GM12865 (cell line): ENCODE data around the gene CDH13.

Experiments
- DNase-seq: peaks from one replicate; pipeline ENCODE4 v3.0.0; 2010; ENCODE audit warnings: low read depth
- H3K4me3 ChIP-seq: 2 replicates; pipeline ENCODE4 v1.5.1; 2011; ENCODE audit warnings: mild to moderate bottlenecking, low read depth, low read length, control low read depth
- TF ChIP-seq, protein P1 (sequence below): IDR thresholded peaks from 2 replicates; pipeline ENCODE4 v1.5.1; 2011; ENCODE audit warnings: low read length, control low read depth, low read depth, inconsistent platforms; ENCODE audit not compliant: insufficient read depth; ENCODE audit errors: missing control alignments

The CDH13 gene

DNA sequence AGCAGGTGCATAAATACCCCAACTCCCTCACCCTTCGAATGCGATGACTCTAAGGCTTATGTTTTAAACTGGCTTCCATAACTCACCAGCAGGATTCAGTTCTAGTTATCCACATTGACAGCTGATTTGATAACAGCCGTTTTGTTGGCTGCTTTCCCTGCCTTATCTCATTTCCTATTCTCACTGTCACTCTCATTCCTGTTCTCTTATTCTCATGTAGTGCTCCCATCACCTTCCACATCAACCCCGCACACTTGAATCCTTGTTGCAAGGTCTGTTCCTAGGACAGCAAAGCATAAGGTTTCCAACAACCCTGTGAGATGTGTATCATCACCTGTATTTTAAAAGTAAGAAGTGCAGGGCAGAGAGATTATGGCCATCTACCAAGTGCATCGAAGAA is 344.4 kb downstream of the CDH13 start:
- no peak overlapping the region for H3K4me3 ChIP-seq
- TF ChIP-seq, protein P1, sequence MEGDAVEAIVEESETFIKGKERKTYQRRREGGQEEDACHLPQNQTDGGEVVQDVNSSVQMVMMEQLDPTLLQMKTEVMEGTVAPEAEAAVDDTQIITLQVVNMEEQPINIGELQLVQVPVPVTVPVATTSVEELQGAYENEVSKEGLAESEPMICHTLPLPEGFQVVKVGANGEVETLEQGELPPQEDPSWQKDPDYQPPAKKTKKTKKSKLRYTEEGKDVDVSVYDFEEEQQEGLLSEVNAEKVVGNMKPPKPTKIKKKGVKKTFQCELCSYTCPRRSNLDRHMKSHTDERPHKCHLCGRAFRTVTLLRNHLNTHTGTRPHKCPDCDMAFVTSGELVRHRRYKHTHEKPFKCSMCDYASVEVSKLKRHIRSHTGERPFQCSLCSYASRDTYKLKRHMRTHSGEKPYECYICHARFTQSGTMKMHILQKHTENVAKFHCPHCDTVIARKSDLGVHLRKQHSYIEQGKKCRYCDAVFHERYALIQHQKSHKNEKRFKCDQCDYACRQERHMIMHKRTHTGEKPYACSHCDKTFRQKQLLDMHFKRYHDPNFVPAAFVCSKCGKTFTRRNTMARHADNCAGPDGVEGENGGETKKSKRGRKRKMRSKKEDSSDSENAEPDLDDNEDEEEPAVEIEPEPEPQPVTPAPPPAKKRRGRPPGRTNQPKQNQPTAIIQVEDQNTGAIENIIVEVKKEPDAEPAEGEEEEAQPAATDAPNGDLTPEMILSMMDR, result no peak
- DNase-seq, result no peak

DNA sequence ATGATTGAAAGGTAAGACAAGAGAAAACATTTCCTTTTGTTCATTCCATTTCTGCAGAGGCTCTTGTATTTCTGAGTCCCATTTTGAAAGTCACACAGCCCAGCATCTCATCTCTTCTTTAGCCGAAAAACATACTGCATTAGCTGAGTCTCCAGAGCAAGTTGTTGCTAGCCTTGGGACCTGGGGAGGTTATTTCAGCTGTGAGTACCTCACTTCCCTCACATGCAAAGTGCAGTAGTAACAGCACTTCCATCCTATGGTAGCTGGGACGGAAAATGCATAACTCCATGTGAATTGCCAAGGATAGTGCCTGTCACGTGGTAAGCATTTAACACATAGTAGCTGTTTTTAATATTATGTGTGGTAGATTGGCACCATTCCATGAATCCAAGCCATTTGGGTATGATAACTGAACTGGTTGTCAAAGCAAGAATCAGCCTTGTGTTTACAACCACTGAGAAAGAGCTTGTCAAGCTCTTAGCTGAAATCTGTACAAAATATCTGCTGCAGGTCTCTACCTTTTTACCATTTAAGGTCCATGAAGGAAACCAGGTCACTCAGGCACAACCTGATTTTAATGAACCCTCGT is 345.7 kb downstream of the CDH13 start:
- TF ChIP-seq, protein P1, result no peak
- no peak overlapping the region for H3K4me3 ChIP-seq
- no peak for DNase-seq

DNA sequence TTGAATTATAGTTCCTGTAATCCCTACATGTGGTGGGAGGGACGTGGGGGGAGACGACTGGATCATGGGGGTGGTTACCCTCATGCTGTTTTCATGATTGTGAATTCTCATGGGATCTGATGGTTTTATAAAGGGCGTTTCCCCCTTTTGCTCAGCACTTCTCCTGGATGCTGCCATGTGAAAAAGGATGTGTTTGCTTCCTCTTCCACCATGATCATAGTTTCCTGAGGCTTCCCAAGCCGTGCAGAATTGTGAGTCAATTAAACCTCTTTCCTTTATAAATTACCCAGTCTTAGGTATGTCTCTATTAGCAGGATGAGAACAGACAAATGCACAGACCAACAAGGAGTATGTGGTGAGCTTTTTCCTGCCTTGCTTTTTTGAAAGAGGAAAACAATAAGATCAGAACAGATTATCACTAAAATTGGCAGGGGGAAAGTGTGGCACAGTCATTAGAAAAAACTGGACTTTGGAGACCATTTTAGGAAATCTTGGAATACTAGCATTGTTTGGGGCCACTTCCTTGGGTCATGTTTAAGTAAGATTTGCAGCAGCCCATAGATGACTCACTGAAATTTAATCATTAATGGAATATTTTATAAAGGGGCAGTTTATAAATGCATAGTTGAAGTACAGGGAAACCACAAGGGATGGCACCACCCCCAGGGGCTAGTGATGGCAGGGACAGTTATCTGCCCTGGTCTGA is 352.8 kb downstream of the CDH13 start:
- TF ChIP-seq, protein P1, result no peak
- no peak overlapping the region for H3K4me3 ChIP-seq
- no peak for DNase-seq

DNA sequence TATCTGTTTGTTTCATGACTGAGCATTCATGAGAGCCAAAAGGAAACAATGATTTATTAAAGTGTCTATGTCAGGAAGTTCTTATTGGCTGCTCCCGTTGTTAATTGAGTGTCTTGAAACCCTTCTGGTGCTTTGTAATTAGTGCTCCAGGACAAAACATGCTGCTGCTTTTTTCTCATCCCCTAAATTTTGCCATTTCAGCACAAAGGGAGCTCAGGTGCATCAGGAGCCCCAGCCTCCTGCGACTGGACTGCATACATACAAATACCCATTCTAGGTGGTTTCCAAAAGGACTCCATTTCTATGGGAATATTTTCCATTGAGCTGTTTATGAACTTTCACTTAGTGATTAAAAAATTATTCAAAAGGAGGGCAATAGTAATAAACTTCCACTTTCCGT is 354.0 kb downstream of the CDH13 start:
- H3K4me3 ChIP-seq, result no peak overlapping the region
- TF ChIP-seq, protein P1, result no peak
- no peak for DNase-seq

DNA sequence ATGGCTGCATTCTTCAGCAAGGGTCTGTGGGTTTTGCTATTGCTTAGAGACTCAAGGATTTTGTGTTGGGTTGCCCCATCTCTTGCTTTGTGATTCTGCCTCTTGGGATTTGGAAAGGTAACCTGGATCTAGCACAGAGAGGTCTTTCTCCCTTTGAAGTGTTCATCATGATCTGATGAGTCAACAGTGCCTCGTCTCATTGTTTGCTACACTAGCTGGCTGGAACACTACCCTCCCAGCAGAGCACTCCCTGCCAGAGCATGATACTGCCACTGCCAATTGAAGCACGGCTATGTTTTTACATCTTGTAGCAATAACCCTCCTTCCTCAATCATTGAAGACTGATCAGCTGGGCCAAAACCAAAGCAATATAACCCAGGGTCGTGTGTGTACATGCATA is 361.0 kb downstream of the CDH13 start:
- DNase-seq, result no peak
- TF ChIP-seq, protein P1, result no peak
- no peak overlapping the region for H3K4me3 ChIP-seq

DNA sequence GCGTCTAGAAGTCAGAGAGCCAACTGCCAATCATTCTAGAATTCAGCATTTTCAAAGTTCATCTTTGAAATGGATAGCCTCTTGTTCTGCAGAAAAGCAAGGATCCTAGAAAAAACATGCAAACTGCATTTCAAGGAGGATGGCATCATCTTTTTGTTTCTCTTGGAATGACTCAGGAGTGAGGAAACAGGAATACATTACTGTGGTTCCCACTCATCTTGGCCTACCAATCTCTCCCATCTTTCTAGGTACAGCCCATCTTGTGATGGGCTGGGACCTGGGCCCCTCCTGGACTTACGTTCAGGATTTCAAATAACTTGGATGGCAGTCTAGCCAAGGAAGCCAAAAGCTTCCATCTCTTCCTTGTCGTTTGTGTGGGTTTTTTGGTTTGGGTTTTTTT is 363.4 kb downstream of the CDH13 start:
- H3K4me3 ChIP-seq, result no peak overlapping the region
- TF ChIP-seq, protein P1, result no peak
- DNase-seq, result no peak

DNA sequence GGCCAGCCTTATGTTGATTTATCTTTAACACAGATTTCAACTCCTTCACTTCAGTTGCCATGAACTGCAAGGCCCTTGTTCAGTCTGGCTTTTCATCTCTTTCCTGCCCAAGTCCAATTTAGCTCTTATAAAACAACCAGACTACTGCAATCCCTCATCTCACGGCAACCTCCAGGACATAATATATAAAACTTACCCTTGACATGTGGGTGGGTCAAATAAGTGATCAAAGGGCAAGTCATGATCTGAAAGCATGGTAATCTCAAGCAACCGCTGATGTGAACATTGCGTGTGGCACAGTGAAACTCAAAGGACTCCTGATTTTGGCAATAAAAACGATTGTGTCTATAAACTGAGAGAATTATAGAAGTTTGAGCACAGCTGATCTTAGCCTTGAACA is 364.6 kb downstream of the CDH13 start:
- TF ChIP-seq, protein P1, result no peak
- no peak overlapping the region for H3K4me3 ChIP-seq
- no peak for DNase-seq
